Adipose tissue (tissue), 3 donors: ENCODE results near the gene MAD2L1. TPM values are rescaled to one million over a fixed set of nuclear protein-coding genes. Genes with fewer than 3 reads are reported as not detected.
"Not testable (repeated sequence)": the region's sequence is repeated elsewhere in the genome, so short reads cannot be mapped to it uniquely, and the experiment has no call there.

Experiments used
- H3K27ac ChIP-seq: one replicate; pipeline ENCODE4 v1.5.1; 2013; ENCODE audit warnings: low read depth, low read length
- WGBS, 3 donors: extraction: QIAGEN DNeasy Blood & Tissue Kit; methylation state at CpG; one replicate each; pipeline ENCODE4 v1.1.7; 2013; 5-methylcytosine and 5-hydroxymethylcytosine counted together
- polyA plus RNA-seq, 3 donors: library from polyadenylated mRNA; stranded (reverse); fragments of 200-250 nt; gene quantifications; one replicate each; pipeline ENCODE4 v1.2.3, GENCODE V29; 2013
- donor health status: healthy with polysubstance abuse.
- donor health status: Bipolar disorder and iron deficiency.
- donor health status: healthy.

The MAD2L1 gene
- polyA plus RNA-seq, 3 donors, result 0.95 to 2.9 (median 2.1) TPM

- WGBS, 3 donors, result 44 to 67% (median 56%) methylated on average over 5 of the region's 5 CpGs
- H3K27ac ChIP-seq, result no peak overlapping the region
Observed at GRCh38 chr4:120064887-120065286, 1.8 kb downstream of the MAD2L1 start.

GRCh38 chr4:120063711-120064110 lies 2.9 kb downstream of the MAD2L1 start:
- not testable (repeated sequence) for H3K27ac ChIP-seq
- WGBS, 3 donors, result 84 to 93% (median 92%) methylated on average over 9 of the region's 9 CpGs

GRCh38 chr4:120062663-120063195 lies 3.9 kb downstream of the MAD2L1 start:
- 58 to 80% (median 59%) methylated on average over 5 of the region's 5 CpGs for WGBS, 3 donors
- no peak overlapping the region for H3K27ac ChIP-seq

- WGBS, 3 donors, result 73 to 83% (median 81%) methylated on average over 1 of the region's 1 CpG
- H3K27ac ChIP-seq, result no peak overlapping the region
Observed at GRCh38 chr4:120059036-120059435, 7.6 kb downstream of the MAD2L1 start.

- no peak overlapping the region for H3K27ac ChIP-seq
Observed at GRCh38 chr4:120057416-120057815, 9.2 kb downstream of the MAD2L1 start.

GRCh38 chr4:120056246-120056645 lies 10.4 kb downstream of the MAD2L1 start:
- H3K27ac ChIP-seq, result no peak overlapping the region

GRCh38 chr4:120055795-120056194 lies 10.9 kb downstream of the MAD2L1 start:
- WGBS, 3 donors, result 70 to 96% (median 91%) methylated on average over 1 of the region's 1 CpG

GRCh38 chr4:120055162-120055561 lies 11.5 kb downstream of the MAD2L1 start:
- WGBS, 3 donors, result 13 to 46% (median 29%) methylated on average over 1 of the region's 1 CpG
- H3K27ac ChIP-seq, result no peak overlapping the region

More at GRCh38 chr4:120055795-120056194, 10.9 kb downstream of the MAD2L1 start:
- H3K27ac ChIP-seq, result no peak overlapping the region

GRCh38 chr4:120053911-120054310 lies 12.7 kb downstream of the MAD2L1 start:
- 41 to 61% (median 52%) methylated on average over 1 of the region's 1 CpG for WGBS, 3 donors
- no peak overlapping the region for H3K27ac ChIP-seq

GRCh38 chr4:120052856-120053255 lies 13.8 kb downstream of the MAD2L1 start:
- no peak overlapping the region for H3K27ac ChIP-seq
- whole genome bisulfite sequencing, 3 donors, result 44 to 75% (median 50%) methylated on average over 4 of the region's 4 CpGs

- no peak overlapping the region for H3K27ac ChIP-seq
- 80 to 83% (median 81%) methylated on average over 1 of the region's 1 CpG for WGBS, 3 donors
Observed at GRCh38 chr4:120051253-120051652, 15.4 kb downstream of the MAD2L1 start.

GRCh38 chr4:120049732-120050494 lies 16.7 kb downstream of the MAD2L1 start:
- WGBS, 3 donors, result 39 to 51% (median 42%) methylated on average over 11 of the region's 11 CpGs
- no peak overlapping the region for H3K27ac ChIP-seq

- H3K27ac ChIP-seq, result no peak overlapping the region
- 88 to 90% (median 89%) methylated on average over 4 of the region's 4 CpGs for WGBS, 3 donors
Observed at GRCh38 chr4:120043828-120044227, 22.8 kb downstream of the MAD2L1 start.

- H3K27ac ChIP-seq, result no peak overlapping the region
- WGBS, 3 donors, result 69 to 80% (median 77%) methylated on average over 2 of the region's 2 CpGs
Observed at GRCh38 chr4:120037411-120037810, 29.2 kb downstream of the MAD2L1 start.

- WGBS, 3 donors, result 55 to 65% (median 61%) methylated on average over 2 of the region's 2 CpGs
- no peak overlapping the region for H3K27ac ChIP-seq
Observed at GRCh38 chr4:120034913-120035312, 31.7 kb downstream of the MAD2L1 start.

- H3K27ac ChIP-seq, result no peak overlapping the region
- 70 to 97% (median 93%) methylated on average over 2 of the region's 2 CpGs for WGBS, 3 donors
Observed at GRCh38 chr4:120026853-120027252, 39.8 kb downstream of the MAD2L1 start.

GRCh38 chr4:120025516-120025915 lies 41.1 kb downstream of the MAD2L1 start:
- no peak overlapping the region for H3K27ac ChIP-seq
- 51 to 76% (median 53%) methylated on average over 1 of the region's 1 CpG for WGBS, 3 donors

- WGBS, 3 donors, result 84 to 97% (median 94%) methylated on average over 1 of the region's 1 CpG
- no peak overlapping the region for H3K27ac ChIP-seq
Observed at GRCh38 chr4:120018786-120019185, 47.9 kb downstream of the MAD2L1 start.

- WGBS, 3 donors, result 47 to 84% (median 80%) methylated on average over 6 of the region's 6 CpGs
Observed at GRCh38 chr4:120017939-120018692, 48.5 kb downstream of the MAD2L1 start.

More at GRCh38 chr4:120017939-120018692, 48.5 kb downstream of the MAD2L1 start:
- H3K27ac ChIP-seq, result no peak overlapping the region
